Stimulated activated CD8-positive, alpha-beta memory T cell treated with anti-CD3 and anti-CD28 coated beads, Interleukin-15, amount 100 ng/mL, for 24 hours (primary cell): ENCODE data around the gene MAPKAPK3.

Experiments used
- DNase-seq: peaks from one replicate; pipeline ENCODE4 v3.0.0-alpha.2; 2020; ENCODE audit warnings: low read depth

The MAPKAPK3 gene

DNA sequence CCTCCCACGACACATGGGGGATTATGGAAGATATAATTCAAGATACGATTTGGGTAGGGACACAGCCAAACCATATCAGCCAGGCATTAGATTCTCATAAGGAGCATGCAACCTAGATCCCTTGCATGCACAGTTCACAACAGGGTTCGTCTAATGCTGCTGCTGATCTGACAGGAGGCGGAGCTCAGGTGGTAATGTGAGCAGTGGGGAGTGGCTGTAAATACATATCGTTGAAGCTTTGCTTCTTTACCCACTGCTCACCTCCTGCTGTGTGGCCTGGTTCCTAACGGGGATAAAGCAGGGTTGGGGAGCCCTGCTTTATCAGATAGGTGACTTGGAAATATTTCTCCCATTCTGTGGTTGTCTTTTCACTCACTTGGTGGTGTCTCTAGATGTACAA, 72.6 kb downstream of the MAPKAPK3 start:
- DNase-seq: no peak

GRCh38 chr3:50695031-50695430, 78.1 kb downstream of the MAPKAPK3 start:
- no peak for DNase-seq

DNA sequence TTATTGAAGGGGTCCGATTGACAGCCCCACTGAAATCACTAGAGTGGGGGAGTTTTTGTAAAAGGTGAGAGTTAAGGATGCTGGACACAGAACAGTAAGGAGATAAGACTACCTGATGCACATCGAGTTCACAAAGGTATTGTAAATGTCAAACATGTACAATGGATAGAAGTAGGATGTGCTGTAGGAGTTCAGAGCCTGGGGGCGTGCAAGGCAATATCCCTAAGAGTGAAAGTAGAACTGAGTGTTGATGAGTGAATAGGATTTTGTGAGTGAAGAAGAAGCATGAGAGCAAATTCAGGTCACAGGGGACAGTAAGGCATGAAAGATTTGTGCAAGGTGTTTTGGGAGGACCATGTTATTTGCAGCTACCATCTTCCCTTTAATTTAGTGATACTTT, 79.3 kb downstream of the MAPKAPK3 start:
- no peak for DNase-seq

DNA sequence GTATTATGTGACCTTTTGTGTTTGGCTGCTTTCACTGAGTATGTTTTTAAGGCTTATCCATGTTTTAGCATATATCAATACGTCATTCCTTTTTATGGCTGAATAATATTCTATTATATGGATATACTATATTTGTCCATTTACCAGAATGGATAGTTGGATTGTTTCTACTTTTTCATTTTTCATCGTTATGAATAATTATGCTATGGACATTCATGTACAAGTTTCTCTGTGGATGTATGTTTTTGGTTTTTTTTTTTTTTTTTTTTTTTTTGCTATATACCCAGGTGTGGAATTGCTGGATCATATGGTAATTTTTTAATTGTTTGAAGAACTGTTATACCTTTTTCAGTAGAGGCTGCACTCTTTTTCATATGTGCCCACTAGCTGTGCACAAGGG, 81.3 kb downstream of the MAPKAPK3 start:
- DNase-seq: no peak
